Tibial artery (tissue), 4 donors: ENCODE measurements around the gene AKAP6.

Experiments
- DNase-seq, 2 donors: peaks; one replicate each; pipeline ENCODE4 v3.0.0-alpha.2; 2019
- H3K27ac ChIP-seq, 2 donors: fragments of 200-600 bp; sonication (generic) in 1 of 2; 1 replicate in 1 of 2; 2 replicates in 1 of 2; pipeline ENCODE4 v1.5.1; 2018 to 2019; ENCODE audit warnings: mild to moderate bottlenecking in 1 of 2
- H3K27me3 ChIP-seq, 2 donors: fragments of 200-600 bp; sonication (generic) in 1 of 2; one replicate each; pipeline versions ENCODE4 v1.5.1 to v1.6.0; 2016 to 2019
- H3K36me3 ChIP-seq, 3 donors: fragments of 200-600 bp; sonication (generic) in 2 of 3; one replicate each; pipeline ENCODE4 v1.5.1; 2016 to 2019; ENCODE audit warnings: mild to moderate bottlenecking in 2 of 3
- H3K4me1 ChIP-seq, 4 donors: fragments of 200-600 bp; sonication (generic) in 2 of 4; 1 replicate in 3 of 4; 2 replicates in 1 of 4; pipeline ENCODE4 v1.5.1; 2016 to 2019
- H3K4me3 ChIP-seq, 2 donors: fragments of 200-600 bp; sonication (generic) in 1 of 2; 1 replicate in 1 of 2; 2 replicates in 1 of 2; pipeline ENCODE4 v1.5.1; 2018 to 2019; ENCODE audit warnings: mild to moderate bottlenecking in 2 of 2
- H3K9me3 ChIP-seq, 3 donors: fragments of 200-600 bp; sonication (generic) in 1 of 3; one replicate each; pipeline ENCODE4 v1.5.1; 2016 to 2019
- intact Hi-C: fragments of 100-400 bp; cut with DNase I; formaldehyde crosslinking; loops from one replicate; pipeline ENCODE4 v1.15.0; 2023; ENCODE audit warnings: low total_unique reads
- TF ChIP-seq, protein P1 (sequence below), 2 experiments: fragments of 200-600 bp in 1 of 2; fragments of 450-650 bp in 1 of 2; IDR thresholded peaks; one replicate each; pipeline ENCODE4 v1.5.1; 2017 to 2019; ENCODE audit warnings: antibody characterized with exemption in 2 of 2, mild to moderate bottlenecking in 1 of 2, moderate library complexity in 1 of 2

AKAP6 gene

DNA sequence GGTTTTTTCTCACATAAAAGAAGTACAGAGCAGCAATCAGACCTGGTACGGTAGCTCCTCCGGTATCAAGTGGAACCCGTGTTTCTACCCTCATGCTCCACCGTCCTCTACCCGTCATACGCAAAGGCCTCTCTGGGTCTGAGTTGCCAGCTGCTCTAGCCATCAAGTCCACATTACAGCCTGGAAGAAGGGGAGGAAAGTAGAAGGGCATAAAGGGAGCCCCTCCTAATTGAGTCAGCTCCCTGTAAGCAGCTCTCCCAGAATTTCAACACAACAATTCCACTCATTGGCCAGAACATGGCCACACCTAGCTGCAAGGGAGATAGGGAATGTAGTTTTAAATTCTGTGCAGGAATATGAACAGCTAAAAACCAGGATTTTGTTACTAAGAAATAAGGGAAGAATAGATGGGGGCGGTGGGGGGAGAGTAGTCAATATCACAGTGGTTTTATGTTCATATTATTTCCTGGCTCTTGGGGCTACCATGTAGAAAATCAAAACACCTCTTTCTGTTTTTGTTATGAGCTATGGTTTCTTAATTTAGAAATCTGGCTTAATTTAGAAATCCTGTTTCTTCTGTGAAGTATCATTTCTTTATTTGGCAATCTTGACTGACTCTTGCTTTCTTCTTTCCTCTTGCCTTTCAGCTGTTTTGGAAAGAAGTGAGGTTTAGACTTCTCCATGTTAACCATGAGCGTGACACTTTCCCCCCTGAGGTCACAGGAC is 103.9 kb downstream of the AKAP6 start:
- Histone ChIP-seq H3K27ac (peak overlapping the region; percentile 81 to 90), H3K4me1 (peaks cover 0 to 53% (median 12%) of the 10 kb centered on the region in 4 donors), H3K4me3 (peak overlapping the region; percentile 53 to 61), H3K36me3 (no peaks in the 10 kb centered on the region), H3K9me3 (no peaks in the 10 kb centered on the region), H3K27me3 (no peaks in the 10 kb centered on the region)
- TF ChIP-seq, protein P1, sequence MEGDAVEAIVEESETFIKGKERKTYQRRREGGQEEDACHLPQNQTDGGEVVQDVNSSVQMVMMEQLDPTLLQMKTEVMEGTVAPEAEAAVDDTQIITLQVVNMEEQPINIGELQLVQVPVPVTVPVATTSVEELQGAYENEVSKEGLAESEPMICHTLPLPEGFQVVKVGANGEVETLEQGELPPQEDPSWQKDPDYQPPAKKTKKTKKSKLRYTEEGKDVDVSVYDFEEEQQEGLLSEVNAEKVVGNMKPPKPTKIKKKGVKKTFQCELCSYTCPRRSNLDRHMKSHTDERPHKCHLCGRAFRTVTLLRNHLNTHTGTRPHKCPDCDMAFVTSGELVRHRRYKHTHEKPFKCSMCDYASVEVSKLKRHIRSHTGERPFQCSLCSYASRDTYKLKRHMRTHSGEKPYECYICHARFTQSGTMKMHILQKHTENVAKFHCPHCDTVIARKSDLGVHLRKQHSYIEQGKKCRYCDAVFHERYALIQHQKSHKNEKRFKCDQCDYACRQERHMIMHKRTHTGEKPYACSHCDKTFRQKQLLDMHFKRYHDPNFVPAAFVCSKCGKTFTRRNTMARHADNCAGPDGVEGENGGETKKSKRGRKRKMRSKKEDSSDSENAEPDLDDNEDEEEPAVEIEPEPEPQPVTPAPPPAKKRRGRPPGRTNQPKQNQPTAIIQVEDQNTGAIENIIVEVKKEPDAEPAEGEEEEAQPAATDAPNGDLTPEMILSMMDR (IDR thresholded peaks at IDR 0.05) = no peak
- intact Hi-C loops = no loop called here
- DNase-seq = peak; percentile 27 to 64

DNA sequence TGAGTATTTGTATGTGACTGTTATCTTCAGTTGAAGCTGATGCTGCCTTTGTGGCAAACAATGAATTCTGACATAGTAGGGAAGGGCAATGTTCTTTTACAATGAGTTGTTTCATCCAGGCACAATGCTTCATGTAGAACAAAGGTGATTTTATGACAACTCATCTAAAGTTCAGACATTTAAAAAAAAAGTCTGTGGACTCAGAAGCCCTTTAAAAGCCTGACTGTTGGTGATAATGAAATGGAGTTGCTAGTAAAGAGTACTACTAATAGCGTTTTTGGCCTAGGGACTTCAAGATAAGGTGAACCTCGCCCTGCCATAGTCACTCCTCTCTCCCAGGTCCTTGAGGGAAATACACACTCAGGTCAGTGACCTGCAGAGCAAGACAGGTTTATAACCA is 105.1 kb downstream of the AKAP6 start:
- peak overlapping the region; percentile 81 to 90 for H3K27ac ChIP-seq
- intact Hi-C loops = no loop called here

DNA sequence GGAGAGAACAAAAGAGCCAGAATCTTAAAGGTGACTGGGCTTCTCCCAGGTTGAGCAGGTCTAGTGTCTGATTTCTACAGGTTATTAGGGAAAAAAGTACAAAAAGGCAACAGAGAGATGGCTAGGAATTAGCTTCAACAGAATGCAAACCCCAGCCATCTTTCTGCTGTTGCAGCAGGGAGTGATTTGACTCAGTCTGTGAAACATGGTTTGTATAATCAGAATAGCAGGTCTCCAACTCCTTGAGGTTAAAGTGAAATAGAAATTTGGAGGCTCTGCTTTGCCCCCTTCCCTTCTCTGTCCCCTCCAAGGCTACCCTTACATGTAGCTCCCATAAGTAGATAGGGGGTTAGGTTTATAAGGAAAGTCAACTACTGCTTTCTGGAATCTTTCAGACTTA is 105.8 kb downstream of the AKAP6 start:
- Histone ChIP-seq H3K4me1 (peaks cover 0 to 57% (median 20%) of the 10 kb centered on the region in 4 donors), H3K4me3 (peak overlapping the region; percentile 53 to 61), H3K9me3 (no peaks in the 10 kb centered on the region), H3K27ac (peak overlapping the region; percentile 81 to 90), H3K36me3 (no peaks in the 10 kb centered on the region), H3K27me3 (no peaks in the 10 kb centered on the region)
- no peak for DNase-seq
- intact Hi-C loops = no loop called here
- TF ChIP-seq, protein P1 (IDR thresholded peaks at IDR 0.05) = no peak

More for the DNA sequence above, 105.1 kb downstream of the AKAP6 start:
- H3K4me3 ChIP-seq = peak overlapping the region; percentile 53 to 61
- TF ChIP-seq, protein P1 (IDR thresholded peaks at IDR 0.05) = no peak
- H3K9me3 ChIP-seq = no peaks in the 10 kb centered on the region
- no peaks in the 10 kb centered on the region for H3K27me3 ChIP-seq
- peaks cover 0 to 53% (median 18%) of the 10 kb centered on the region in 4 donors for H3K4me1 ChIP-seq
- no peak for DNase-seq
- H3K36me3 ChIP-seq = no peaks in the 10 kb centered on the region

DNA sequence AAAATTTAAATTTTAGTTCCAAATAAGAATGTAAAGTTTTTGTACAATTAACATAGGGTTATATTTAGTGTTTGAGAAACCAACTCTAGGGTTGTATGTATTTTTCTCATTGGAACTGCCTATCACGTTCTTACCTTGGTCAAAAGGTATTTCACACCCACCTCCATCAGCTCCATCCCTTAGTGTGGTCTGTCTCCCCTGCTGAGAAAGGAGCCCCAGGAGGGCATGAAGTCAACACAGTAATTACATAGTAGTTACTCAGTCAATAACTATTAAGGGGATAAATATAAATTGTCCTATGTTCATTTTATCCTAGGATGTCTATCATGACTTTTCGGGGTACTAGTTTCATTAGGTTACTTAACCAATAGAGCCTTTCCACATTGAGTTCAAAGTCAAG is 106.3 kb downstream of the AKAP6 start:
- intact Hi-C loops = no loop called here
- Histone ChIP-seq H3K4me3 (peak overlapping the region; percentile 53 to 61), H3K36me3 (no peaks in the 10 kb centered on the region), H3K4me1 (peaks cover 0 to 55% (median 19%) of the 10 kb centered on the region in 4 donors), H3K27ac (peak overlapping the region; percentile 81 to 90), H3K27me3 (no peaks in the 10 kb centered on the region), H3K9me3 (no peaks in the 10 kb centered on the region)
- no peak for DNase-seq
- TF ChIP-seq, protein P1 (IDR thresholded peaks at IDR 0.05) = no peak

DNA sequence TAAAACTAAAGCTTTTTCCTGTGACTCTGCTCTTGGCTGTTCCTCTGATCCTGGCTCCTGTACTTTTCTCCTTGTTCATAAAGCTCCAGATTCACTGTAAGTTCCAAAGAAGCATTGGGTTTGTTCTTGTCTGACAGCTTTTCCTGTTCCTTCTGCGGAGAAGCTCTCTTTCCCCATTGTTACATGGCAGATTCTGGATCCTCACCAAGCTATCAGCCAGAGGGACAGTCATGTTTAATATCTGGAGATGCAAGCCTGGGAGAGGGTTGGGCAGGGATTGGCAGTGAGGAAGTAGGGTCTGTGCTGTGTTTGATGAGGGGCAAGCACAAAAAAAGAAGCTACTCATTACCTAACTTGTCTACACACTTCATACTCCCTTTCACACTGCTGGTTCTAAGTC is 107.9 kb downstream of the AKAP6 start:
- H3K9me3 ChIP-seq = no peaks in the 10 kb centered on the region
- H3K4me1 ChIP-seq = peaks cover 0 to 48% (median 14%) of the 10 kb centered on the region in 4 donors
- no peak for DNase-seq
- H3K27me3 ChIP-seq = no peaks in the 10 kb centered on the region
- H3K27ac ChIP-seq = peak overlapping the region; percentile 81 to 90
- peak overlapping the region; percentile 53 to 61 for H3K4me3 ChIP-seq
- TF ChIP-seq, protein P1 (IDR thresholded peaks at IDR 0.05) = no peak
- no peaks in the 10 kb centered on the region for H3K36me3 ChIP-seq
- intact Hi-C loops = no loop called here
